Measurements from ENCODE around the gene L3MBTL3. TPM values are rescaled to one million over a fixed set of nuclear protein-coding genes. Genes with fewer than 3 reads are reported as not detected.

Gene L3MBTL3
- total RNA-seq, 1 experiment from 2014 or later = 14.3 TPM

- POLR2A ChIA-PET = no interaction called here
- TF ChIP-seq, protein P1, sequence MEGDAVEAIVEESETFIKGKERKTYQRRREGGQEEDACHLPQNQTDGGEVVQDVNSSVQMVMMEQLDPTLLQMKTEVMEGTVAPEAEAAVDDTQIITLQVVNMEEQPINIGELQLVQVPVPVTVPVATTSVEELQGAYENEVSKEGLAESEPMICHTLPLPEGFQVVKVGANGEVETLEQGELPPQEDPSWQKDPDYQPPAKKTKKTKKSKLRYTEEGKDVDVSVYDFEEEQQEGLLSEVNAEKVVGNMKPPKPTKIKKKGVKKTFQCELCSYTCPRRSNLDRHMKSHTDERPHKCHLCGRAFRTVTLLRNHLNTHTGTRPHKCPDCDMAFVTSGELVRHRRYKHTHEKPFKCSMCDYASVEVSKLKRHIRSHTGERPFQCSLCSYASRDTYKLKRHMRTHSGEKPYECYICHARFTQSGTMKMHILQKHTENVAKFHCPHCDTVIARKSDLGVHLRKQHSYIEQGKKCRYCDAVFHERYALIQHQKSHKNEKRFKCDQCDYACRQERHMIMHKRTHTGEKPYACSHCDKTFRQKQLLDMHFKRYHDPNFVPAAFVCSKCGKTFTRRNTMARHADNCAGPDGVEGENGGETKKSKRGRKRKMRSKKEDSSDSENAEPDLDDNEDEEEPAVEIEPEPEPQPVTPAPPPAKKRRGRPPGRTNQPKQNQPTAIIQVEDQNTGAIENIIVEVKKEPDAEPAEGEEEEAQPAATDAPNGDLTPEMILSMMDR (IDR thresholded peaks at IDR 0.05; ENCODE audit: insufficient read depth in 1 of 2, low read depth in 1 of 2, low read length in 1 of 2, severe bottlenecking in 1 of 2, unreplicated experiment in 1 of 2) = peak in 1 of 2 experiments; percentile 26
These were observed 58.1 kb downstream of the L3MBTL3 start for GRCh38 chr6:130076512-130076911.

GRCh38 chr6:130090796-130091195, 72.4 kb downstream of the L3MBTL3 start:
- Histone ChIP-seq H3K36me3 (ENCODE audit: control insufficient read depth, insufficient read depth, low read length) (no peaks in the 10 kb centered on the region), H3K9me3 (no peaks in the 10 kb centered on the region), H3K27me3 (replicated peaks; ENCODE audit: control insufficient read depth, insufficient read depth, low read length) (no peaks in the 10 kb centered on the region), H3K4me1 (no peaks in the 10 kb centered on the region), H3K4me3 (ENCODE audit: low read depth, low read length) (no peak overlapping the region)
- H3K27me3 Mint-ChIP-seq (ENCODE audit: insufficient read depth, unreplicated experiment) = no peaks in the 10 kb centered on the region
- no peaks in the 10 kb centered on the region for H3K36me3 Mint-ChIP-seq (ENCODE audit: insufficient read depth, unreplicated experiment)
- H3K9me3 Mint-ChIP-seq (ENCODE audit: unreplicated experiment) = no peaks in the 10 kb centered on the region
- ChIA-PET POLR2A (no interaction called here), CTCF (no interaction called here)
- no peak overlapping the region for H3K27ac Mint-ChIP-seq (ENCODE audit: unreplicated experiment)
- TF ChIP-seq, protein P1 (IDR thresholded peaks at IDR 0.05; ENCODE audit: insufficient read depth in 1 of 2, low read depth in 1 of 2, low read length in 1 of 2, severe bottlenecking in 1 of 2, unreplicated experiment in 1 of 2) = no peak
- no TSS peak for BruUV-seq (replicated peaks)
- intact Hi-C loops (cut with micrococcal nuclease; ENCODE audit: unreplicated experiment) = no loop called here
- no peak for DNase-seq
- no peak overlapping the region for H3K4me3 Mint-ChIP-seq (ENCODE audit: unreplicated experiment)
- H3K4me1 Mint-ChIP-seq (ENCODE audit: low read depth, unreplicated experiment) = no peaks in the 10 kb centered on the region

More at GRCh38 chr6:130076512-130076911, 58.1 kb downstream of the L3MBTL3 start:
- Histone ChIP-seq H3K9me3 (no peaks in the 10 kb centered on the region), H3K36me3 (ENCODE audit: control insufficient read depth, insufficient read depth, low read length) (no peaks in the 10 kb centered on the region), H3K27me3 (replicated peaks; ENCODE audit: control insufficient read depth, insufficient read depth, low read length) (no peaks in the 10 kb centered on the region), H3K4me1 (no peaks in the 10 kb centered on the region), H3K4me3 (ENCODE audit: low read depth, low read length) (no peak overlapping the region)
- no peak for DNase-seq
- no TSS peak for BruUV-seq (replicated peaks)
- CTCF ChIA-PET = no interaction called here
- Mint-ChIP-seq H3K27me3 (ENCODE audit: insufficient read depth, unreplicated experiment) (no peaks in the 10 kb centered on the region), H3K4me1 (ENCODE audit: low read depth, unreplicated experiment) (no peaks in the 10 kb centered on the region), H3K4me3 (ENCODE audit: unreplicated experiment) (no peak overlapping the region), H3K27ac (ENCODE audit: unreplicated experiment) (no peak overlapping the region), H3K9me3 (ENCODE audit: unreplicated experiment) (no peaks in the 10 kb centered on the region), H3K36me3 (ENCODE audit: insufficient read depth, unreplicated experiment) (no peaks in the 10 kb centered on the region)
- intact Hi-C loops (cut with micrococcal nuclease; ENCODE audit: unreplicated experiment) = loop anchor here (5.0 to 10.0 kb wide), 3 partner anchors 216 to 768 kb away; no protein-coding TSS in a partner anchor

DNA sequence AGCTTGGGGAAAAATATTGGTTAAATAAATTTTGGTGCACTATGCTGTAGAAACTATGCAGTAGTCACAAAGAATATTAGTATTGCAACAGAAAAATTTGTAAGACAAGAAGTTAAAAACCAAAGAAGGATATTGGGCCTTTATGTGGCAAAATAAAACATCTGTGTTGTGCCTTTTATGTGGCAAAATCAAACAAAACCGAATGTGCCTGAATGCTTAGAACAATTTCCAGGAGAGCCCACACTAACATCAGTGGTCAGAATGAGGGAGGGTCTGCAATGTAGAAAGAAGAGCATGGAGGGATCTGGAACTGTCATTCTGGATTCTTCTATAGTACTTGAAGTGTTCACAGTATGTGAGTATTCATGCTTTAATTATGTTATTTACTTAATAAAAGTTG, 75.2 kb downstream of the L3MBTL3 start:
- intact Hi-C loops (cut with micrococcal nuclease; ENCODE audit: unreplicated experiment) = no loop called here
- Histone ChIP-seq H3K9me3 (no peaks in the 10 kb centered on the region), H3K27me3 (replicated peaks; ENCODE audit: control insufficient read depth, insufficient read depth, low read length) (no peaks in the 10 kb centered on the region), H3K4me1 (no peaks in the 10 kb centered on the region), H3K4me3 (ENCODE audit: low read depth, low read length) (no peak overlapping the region), H3K36me3 (ENCODE audit: control insufficient read depth, insufficient read depth, low read length) (no peaks in the 10 kb centered on the region)
- DNase-seq = no peak
- no peaks in the 10 kb centered on the region for H3K36me3 Mint-ChIP-seq (ENCODE audit: insufficient read depth, unreplicated experiment)
- no peak overlapping the region for H3K27ac Mint-ChIP-seq (ENCODE audit: unreplicated experiment)
- TF ChIP-seq, protein P1 (IDR thresholded peaks at IDR 0.05; ENCODE audit: insufficient read depth in 1 of 2, low read depth in 1 of 2, low read length in 1 of 2, severe bottlenecking in 1 of 2, unreplicated experiment in 1 of 2) = no peak
- H3K9me3 Mint-ChIP-seq (ENCODE audit: unreplicated experiment) = no peaks in the 10 kb centered on the region
- no TSS peak for BruUV-seq (replicated peaks)
- ChIA-PET POLR2A (no interaction called here), CTCF (no interaction called here)
- no peak overlapping the region for H3K4me3 Mint-ChIP-seq (ENCODE audit: unreplicated experiment)
- no peaks in the 10 kb centered on the region for H3K4me1 Mint-ChIP-seq (ENCODE audit: low read depth, unreplicated experiment)
- H3K27me3 Mint-ChIP-seq (ENCODE audit: insufficient read depth, unreplicated experiment) = no peaks in the 10 kb centered on the region

Data from Caco-2 (cell line).